Type B pancreatic cell (in vitro differentiated cells): ENCODE data around the gene CBFA2T3. TPM values are rescaled to one million over a fixed set of nuclear protein-coding genes. Genes with fewer than 3 reads are reported as not detected.

Experiments
- DNase-seq: peaks from one replicate; pipeline ENCODE4 v3.0.0; 2021; ENCODE audit warnings: mixed read lengths; ENCODE audit not compliant: unreplicated experiment; ENCODE audit errors: extremely low spot score
- H3K27ac Mint-ChIP-seq: 2 replicates; pipeline ENCODE4 v1.8.0; 2021; ENCODE audit warnings: mild to moderate bottlenecking, mixed read lengths
- H3K27me3 Mint-ChIP-seq: 2 replicates; pipeline ENCODE4 v1.8.0; 2021; ENCODE audit warnings: mixed read lengths
- H3K36me3 Mint-ChIP-seq: 2 replicates; pipeline ENCODE4 v1.8.0; 2021; ENCODE audit warnings: mixed read lengths
- H3K4me1 Mint-ChIP-seq: one replicate; pipeline ENCODE4 v1.8.0; 2021; ENCODE audit warnings: mixed read lengths; ENCODE audit not compliant: unreplicated experiment
- H3K4me3 Mint-ChIP-seq: 2 replicates; pipeline ENCODE4 v1.8.0; 2021; ENCODE audit warnings: mild to moderate bottlenecking, mixed read lengths
- H3K9me3 Mint-ChIP-seq: 2 replicates; pipeline ENCODE4 v1.8.0; 2021; ENCODE audit warnings: mixed read lengths
- total RNA-seq: library from RNA; stranded (reverse); gene quantifications from 2 replicates; pipeline ENCODE4 v1.2.1, GENCODE V29; 2021; ENCODE audit warnings: low replicate concordance
- TF ChIP-seq, protein P1 (sequence below): fragments of 200-600 bp; sonication (generic); conservative IDR thresholded peaks from 2 replicates; pipeline ENCODE4 v1.5.0; 2021; ENCODE audit warnings: antibody characterized with exemption, mild to moderate bottlenecking

Gene CBFA2T3
- total RNA-seq, 1 donor from 2014 or later, result 8.9 TPM

DNA sequence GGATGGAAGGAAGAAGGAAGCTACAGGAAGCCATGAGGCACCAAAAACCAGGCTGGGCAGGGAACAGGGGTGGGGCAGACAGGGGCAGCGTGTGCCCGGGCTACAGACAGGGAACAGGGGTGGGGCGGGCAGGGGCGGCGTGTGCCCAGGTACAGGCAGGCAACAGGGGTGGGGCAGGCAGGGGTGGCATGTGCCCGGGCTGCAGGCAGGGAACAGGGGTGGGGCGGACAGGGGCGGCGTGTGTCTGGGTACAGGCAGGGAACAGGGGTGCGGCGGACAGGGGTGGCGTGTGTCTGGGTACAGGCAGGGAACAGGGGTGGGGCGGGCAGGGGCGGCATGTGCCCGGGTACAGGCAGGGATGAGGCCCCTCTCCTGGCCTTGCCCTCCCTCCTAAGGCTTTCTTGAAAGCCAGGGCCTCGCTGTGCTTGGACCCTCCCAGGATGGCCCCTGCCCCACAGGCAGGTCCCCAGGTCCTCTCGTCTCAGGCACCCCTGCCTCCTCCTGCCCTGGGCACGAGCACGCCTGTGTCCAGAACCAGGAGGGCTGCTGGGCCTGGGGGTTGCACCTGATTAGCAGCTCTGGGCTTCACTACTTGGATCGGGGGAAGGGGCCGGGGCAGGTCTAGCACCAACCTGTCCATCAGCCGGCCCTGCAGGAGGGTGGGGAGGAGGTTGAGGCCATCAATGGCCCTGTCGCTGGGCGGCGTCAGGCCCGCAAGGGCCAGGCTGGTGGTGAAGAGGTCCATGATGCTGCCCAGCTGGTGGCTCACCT lies 150.8 kb downstream of the CBFA2T3 start:
- Mint-ChIP-seq H3K27ac (no peak overlapping the region), H3K4me3 (no peak overlapping the region), H3K36me3 (no peaks in the 10 kb centered on the region), H3K9me3 (no peaks in the 10 kb centered on the region), H3K27me3 (no peaks in the 10 kb centered on the region), H3K4me1 (no peaks in the 10 kb centered on the region)
- TF ChIP-seq, protein P1, sequence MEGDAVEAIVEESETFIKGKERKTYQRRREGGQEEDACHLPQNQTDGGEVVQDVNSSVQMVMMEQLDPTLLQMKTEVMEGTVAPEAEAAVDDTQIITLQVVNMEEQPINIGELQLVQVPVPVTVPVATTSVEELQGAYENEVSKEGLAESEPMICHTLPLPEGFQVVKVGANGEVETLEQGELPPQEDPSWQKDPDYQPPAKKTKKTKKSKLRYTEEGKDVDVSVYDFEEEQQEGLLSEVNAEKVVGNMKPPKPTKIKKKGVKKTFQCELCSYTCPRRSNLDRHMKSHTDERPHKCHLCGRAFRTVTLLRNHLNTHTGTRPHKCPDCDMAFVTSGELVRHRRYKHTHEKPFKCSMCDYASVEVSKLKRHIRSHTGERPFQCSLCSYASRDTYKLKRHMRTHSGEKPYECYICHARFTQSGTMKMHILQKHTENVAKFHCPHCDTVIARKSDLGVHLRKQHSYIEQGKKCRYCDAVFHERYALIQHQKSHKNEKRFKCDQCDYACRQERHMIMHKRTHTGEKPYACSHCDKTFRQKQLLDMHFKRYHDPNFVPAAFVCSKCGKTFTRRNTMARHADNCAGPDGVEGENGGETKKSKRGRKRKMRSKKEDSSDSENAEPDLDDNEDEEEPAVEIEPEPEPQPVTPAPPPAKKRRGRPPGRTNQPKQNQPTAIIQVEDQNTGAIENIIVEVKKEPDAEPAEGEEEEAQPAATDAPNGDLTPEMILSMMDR, result no peak
- DNase-seq, result no peak

DNA sequence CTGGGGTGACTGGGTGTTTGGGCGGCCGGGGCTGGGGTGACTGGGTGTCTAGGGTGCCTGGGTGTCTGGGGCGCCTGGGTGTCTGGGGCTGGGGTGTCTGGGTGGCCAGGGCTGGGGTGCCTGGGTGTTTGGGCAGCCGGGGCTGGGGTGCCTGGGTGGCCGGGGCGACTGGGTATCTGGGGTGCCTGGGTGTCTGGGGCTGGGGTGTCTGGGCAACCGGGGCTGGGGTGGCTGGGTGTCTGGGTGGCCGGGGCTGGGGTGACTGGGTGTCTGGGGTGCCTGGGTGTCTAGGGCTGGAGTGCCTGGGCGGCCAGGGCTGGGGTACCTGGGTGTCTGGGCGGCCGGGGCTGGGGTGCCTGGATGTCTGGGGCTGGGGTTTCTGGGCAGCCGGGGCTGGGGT lies 151.9 kb downstream of the CBFA2T3 start:
- TF ChIP-seq, protein P1, result no peak
- Mint-ChIP-seq H3K27ac (no peak overlapping the region), H3K4me3 (no peak overlapping the region), H3K9me3 (no peaks in the 10 kb centered on the region), H3K4me1 (no peaks in the 10 kb centered on the region), H3K36me3 (no peaks in the 10 kb centered on the region), H3K27me3 (no peaks in the 10 kb centered on the region)
- no peak for DNase-seq

Other genes starting within 250 kb of the CBFA2T3 start
- gene PIEZO1, start 192.0 kb downstream of the CBFA2T3 start, total RNA-seq, result 33.3 and 94.7 TPM in 2 replicates
- 17.7 and 36.8 TPM in 2 replicates for gene CDT1, start 173.4 kb downstream of the CBFA2T3 start, total RNA-seq
- 116 and 153 TPM in 2 replicates for gene APRT, start 165.3 kb downstream of the CBFA2T3 start, total RNA-seq
- 30.2 and 32.5 TPM in 2 replicates for gene GALNS, start 120.3 kb downstream of the CBFA2T3 start, total RNA-seq
- gene TRAPPC2L, start 120.1 kb downstream of the CBFA2T3 start, total RNA-seq, result 80.4 and 91.4 TPM in 2 replicates
- 0.31 TPM in 1 of 2 replicates, not detected in the other for gene PABPN1L, start 110.5 kb downstream of the CBFA2T3 start, total RNA-seq
- 23.6 and 29.0 TPM in 2 replicates for gene ACSF3, start 116.6 kb upstream of the CBFA2T3 start, total RNA-seq
- gene CDH15, start 194.5 kb upstream of the CBFA2T3 start, total RNA-seq, result 5.0 TPM in 1 of 2 replicates, not detected in the other
- gene SLC22A31, start 223.3 kb upstream of the CBFA2T3 start, total RNA-seq, result 2.9 and 5.3 TPM in 2 replicates
- gene ZNF778, start 240.5 kb upstream of the CBFA2T3 start, total RNA-seq, result 8.2 and 14.4 TPM in 2 replicates